Activated naive CD4-positive, alpha-beta T cell treated with Interleukin-2 at 50 U/mL for 16 hours (primary cell): ENCODE results near the gene SYNGR3.
"Not testable (repeated sequence)": the region's sequence is repeated elsewhere in the genome, so short reads cannot be mapped to it uniquely, and the experiment has no call there.

ENCODE experiments used
- DNase-seq: peaks from one replicate; pipeline ENCODE4 v3.0.0-alpha.2; 2020

The SYNGR3 gene

GRCh38 chr16:2011726-2012125, 22.0 kb downstream of the SYNGR3 start:
- not testable (repeated sequence) for DNase-seq

- no peak for DNase-seq
Measured at GRCh38 chr16:2013527-2013926, 23.8 kb downstream of the SYNGR3 start.

GRCh38 chr16:2015117-2015946, 25.6 kb downstream of the SYNGR3 start:
- DNase-seq = no peak

GRCh38 chr16:2015947-2016208, 26.1 kb downstream of the SYNGR3 start:
- DNase-seq = no peak

- peak; percentile 16 for DNase-seq
Measured at GRCh38 chr16:2016407-2016922, 26.7 kb downstream of the SYNGR3 start.

GRCh38 chr16:2019518-2019920, 29.7 kb downstream of the SYNGR3 start, which contains the start of gene NPW:
NPW (plus strand) TSS chr16:2019785.
- DNase-seq = peak; percentile 38

- no peak for DNase-seq
Measured at GRCh38 chr16:2019921-2020831, 30.4 kb downstream of the SYNGR3 start.

- peak; percentile 30 for DNase-seq
Measured at GRCh38 chr16:2022723-2023091, 32.9 kb downstream of the SYNGR3 start.

GRCh38 chr16:2023092-2024031, 33.6 kb downstream of the SYNGR3 start:
- DNase-seq = peak; percentile 95

GRCh38 chr16:2024032-2024420, 34.3 kb downstream of the SYNGR3 start:
- no peak for DNase-seq

- DNase-seq = no peak
Measured at GRCh38 chr16:2025251-2025650, 35.5 kb downstream of the SYNGR3 start.

- DNase-seq = no peak
Measured at GRCh38 chr16:2025878-2026460, 36.2 kb downstream of the SYNGR3 start.

- peak; percentile 20 for DNase-seq
Measured at GRCh38 chr16:2026461-2027023, 36.8 kb downstream of the SYNGR3 start, which contains the start of gene NHERF2. NHERF2 (plus strand) TSS chr16:2026902; CDS start chr16:2027006, 104 bp downstream.

- DNase-seq = peak; percentile 30
Measured at GRCh38 chr16:2027024-2028010, 37.5 kb downstream of the SYNGR3 start.

GRCh38 chr16:2028146-2028545, 38.4 kb downstream of the SYNGR3 start:
- no peak for DNase-seq

GRCh38 chr16:2028620-2029220, 39.0 kb downstream of the SYNGR3 start:
- no peak for DNase-seq

- DNase-seq = no peak
Measured at GRCh38 chr16:2029350-2029749, 39.6 kb downstream of the SYNGR3 start.

GRCh38 chr16:2030036-2030435, 40.3 kb downstream of the SYNGR3 start:
- DNase-seq = no peak

GRCh38 chr16:2031081-2031577, 41.4 kb downstream of the SYNGR3 start:
- DNase-seq = no peak
